SJCRH30 (cell line): Measurements from ENCODE around the gene MCC. TPM values are rescaled to one million over a fixed set of nuclear protein-coding genes. Genes with fewer than 3 reads are reported as not detected.
A peak's percentile ranks its signal among the peaks of the same experiment; 100 is the strongest.

Source experiments
- DNase-seq, 2 experiments: peaks; one replicate each; pipeline ENCODE4 v3.0.0-alpha.2; 2015 to 2020
- H3K27ac ChIP-seq: fragments of 250-450 bp; sonication (Bioruptor Pico); 2 replicates; pipeline ENCODE4 v1.5.1; 2020; ENCODE audit warnings: mild to moderate bottlenecking, moderate library complexity
- H3K27me3 ChIP-seq: fragments of 250-450 bp; sonication (Bioruptor Pico); 2 replicates; pipeline ENCODE4 v1.5.1; 2020; ENCODE audit warnings: mild to moderate bottlenecking, moderate library complexity
- H3K36me3 ChIP-seq: fragments of 250-450 bp; sonication (Bioruptor Pico); 2 replicates; pipeline ENCODE4 v1.5.1; 2020; ENCODE audit warnings: mild to moderate bottlenecking, moderate library complexity
- H3K4me1 ChIP-seq: fragments of 250-450 bp; sonication (Bioruptor Pico); 2 replicates; pipeline ENCODE4 v1.5.1; 2020; ENCODE audit warnings: mild to moderate bottlenecking, moderate library complexity
- H3K4me3 ChIP-seq: fragments of 250-450 bp; sonication (Bioruptor Pico); 2 replicates; pipeline ENCODE4 v1.5.1; 2020; ENCODE audit warnings: mild to moderate bottlenecking, moderate library complexity
- H3K9me3 ChIP-seq: fragments of 250-450 bp; sonication (Bioruptor Pico); replicated peaks from 2 replicates; pipeline ENCODE4 v1.5.1; 2020; ENCODE audit warnings: mild to moderate bottlenecking, moderate library complexity
- total RNA-seq: library from RNA; depleted of rRNA; stranded (reverse); fragments of >200 nt; shearing (Covaris generic); gene quantifications from 2 replicates; pipeline ENCODE4 v1.2.3, GENCODE V29; 2014

The MCC gene
- total RNA-seq, 1 experiment from 2014 or later = 26.6 TPM

- Histone ChIP-seq H3K27me3 (no peaks in the 10 kb centered on the region), H3K27ac (no peak overlapping the region), H3K36me3 (0 out of 2 replicates have a peak, but pooled peaks cover 2% of the 10 kb centered on the region), H3K4me3 (no peak overlapping the region), H3K4me1 (peaks cover 55% of the 10 kb centered on the region), H3K9me3 (peaks cover 4% of the 10 kb centered on the region; the same call in 1 of the 2 replicates)
- DNase-seq = peak in 1 of 2 experiments; percentile 28
Observed at GRCh38 chr5:113197456-113198200, 290.6 kb downstream of the MCC start.

DNA sequence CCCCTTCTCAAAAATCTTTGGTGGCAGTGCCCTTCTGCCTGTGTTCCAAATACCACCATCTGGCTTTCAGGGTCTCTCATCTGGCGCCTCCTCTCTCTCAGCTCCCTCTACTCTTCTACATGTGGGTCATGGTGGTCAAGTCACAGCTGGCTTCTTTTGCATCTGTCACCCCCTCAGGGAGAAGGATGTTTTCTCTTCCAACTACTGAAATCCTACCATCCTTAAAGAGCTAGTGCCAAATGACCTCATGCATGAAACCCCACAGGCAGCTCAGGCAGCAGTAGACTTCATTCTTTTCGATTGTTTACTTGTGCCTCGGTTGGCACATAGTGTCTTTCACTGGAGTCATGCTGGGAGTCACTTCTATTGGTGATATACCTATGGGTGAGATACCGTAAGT is 292.5 kb downstream of the MCC start:
- H3K4me1 ChIP-seq = peaks cover 49% of the 10 kb centered on the region

GRCh38 chr5:113195251-113195650 is 293.0 kb downstream of the MCC start:
- 0 out of 2 replicates have a peak, but pooled peaks cover 2% of the 10 kb centered on the region for H3K36me3 ChIP-seq
- DNase-seq = no peak
- no peaks in the 10 kb centered on the region for H3K27me3 ChIP-seq
- no peak overlapping the region for H3K4me3 ChIP-seq
- H3K27ac ChIP-seq = peak overlapping the region; percentile 46
- peaks cover 44% of the 10 kb centered on the region for H3K4me1 ChIP-seq
- peaks cover 4% of the 10 kb centered on the region; the same call in 1 of the 2 replicates for H3K9me3 ChIP-seq

More for the DNA sequence above, 292.5 kb downstream of the MCC start:
- Histone ChIP-seq H3K9me3 (peaks cover 4% of the 10 kb centered on the region; the same call in 1 of the 2 replicates), H3K36me3 (0 out of 2 replicates have a peak, but pooled peaks cover 2% of the 10 kb centered on the region), H3K4me3 (no peak overlapping the region), H3K27ac (peak overlapping the region; percentile 46), H3K27me3 (no peaks in the 10 kb centered on the region)
- peak; percentile 69 to 89 for DNase-seq

DNA sequence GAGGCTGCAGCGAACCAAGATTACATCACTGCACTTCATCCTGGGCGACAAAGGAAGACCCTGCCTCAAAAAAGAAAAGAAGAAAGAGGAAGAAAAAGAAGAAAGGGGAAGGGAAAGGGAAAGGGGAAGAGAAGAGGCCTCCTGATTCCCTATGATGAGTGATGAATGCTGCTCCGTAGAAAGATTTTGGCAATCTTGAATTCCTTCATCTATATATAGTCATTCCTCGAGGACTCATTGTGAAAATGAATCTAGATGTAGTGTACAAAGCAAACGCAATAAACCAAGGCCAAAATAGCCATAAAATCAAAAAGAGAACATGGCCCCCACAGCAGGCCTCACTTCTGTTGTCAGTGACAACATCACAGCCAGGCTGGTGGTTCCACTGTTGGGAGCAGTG is 293.7 kb downstream of the MCC start:
- no peak for DNase-seq
- H3K27ac ChIP-seq = no peak overlapping the region
- peaks cover 38% of the 10 kb centered on the region for H3K4me1 ChIP-seq
- no peak overlapping the region for H3K4me3 ChIP-seq
- H3K27me3 ChIP-seq = no peaks in the 10 kb centered on the region
- 0 out of 2 replicates have a peak, but pooled peaks cover 2% of the 10 kb centered on the region for H3K36me3 ChIP-seq
- H3K9me3 ChIP-seq = peaks cover 4% of the 10 kb centered on the region; the same call in 1 of the 2 replicates

DNA sequence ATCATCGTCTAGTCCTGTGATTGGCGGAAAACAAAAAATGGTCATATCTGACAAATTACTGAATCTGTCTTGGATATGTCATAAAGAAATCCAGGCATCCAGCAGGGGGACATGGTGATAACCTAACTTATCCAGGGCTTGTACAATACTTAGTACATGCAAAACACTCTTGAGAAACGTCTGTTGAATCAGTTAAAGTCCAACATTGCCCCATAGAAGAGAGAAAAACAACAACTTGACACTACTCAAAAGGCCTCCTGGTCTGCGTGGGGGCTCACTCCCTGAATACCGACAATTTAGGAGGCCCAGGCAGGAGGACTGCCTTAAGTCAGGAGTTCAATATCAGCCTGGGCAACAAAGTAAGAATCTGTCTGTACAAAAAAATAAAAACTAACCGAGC is 294.1 kb downstream of the MCC start:
- no peak overlapping the region for H3K4me3 ChIP-seq
- peaks cover 33% of the 10 kb centered on the region for H3K4me1 ChIP-seq
- 0 out of 2 replicates have a peak, but pooled peaks cover 2% of the 10 kb centered on the region for H3K36me3 ChIP-seq
- H3K27me3 ChIP-seq = no peaks in the 10 kb centered on the region
- H3K9me3 ChIP-seq = peaks cover 4% of the 10 kb centered on the region; the same call in 1 of the 2 replicates
- no peak for DNase-seq
- H3K27ac ChIP-seq = no peak overlapping the region

DNA sequence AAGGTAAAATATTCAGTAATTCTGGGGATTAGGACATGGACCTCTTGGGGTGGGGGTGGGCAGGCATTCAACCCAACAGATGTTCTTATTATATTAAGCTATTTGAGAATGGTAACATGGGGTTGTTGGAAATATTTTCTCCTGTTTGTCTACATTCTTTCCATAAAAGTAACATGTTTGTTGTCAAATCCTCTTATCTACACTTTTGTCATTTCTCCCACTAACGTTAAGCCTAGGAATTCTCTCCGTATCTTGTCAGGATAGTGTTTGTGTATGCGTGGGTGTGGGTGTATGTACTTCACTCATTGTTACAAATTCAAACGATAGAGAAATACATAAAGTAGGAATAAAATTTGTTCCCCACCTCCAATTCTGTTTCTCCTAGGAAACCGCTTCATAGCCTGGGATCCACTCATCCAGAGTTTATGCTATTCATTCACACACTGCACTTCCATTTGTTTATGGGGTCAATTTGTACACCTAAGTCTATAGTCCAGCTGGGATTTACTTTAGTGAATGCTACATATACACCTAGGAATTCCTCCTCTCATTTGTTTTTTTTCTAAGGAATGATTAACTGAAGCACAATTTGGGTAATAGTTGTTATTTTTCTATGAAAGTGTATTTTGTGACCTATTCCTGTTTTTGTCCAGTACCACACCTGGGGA is 294.8 kb downstream of the MCC start:
- no peak for DNase-seq
- Histone ChIP-seq H3K4me3 (no peak overlapping the region), H3K9me3 (peaks cover 4% of the 10 kb centered on the region; the same call in 1 of the 2 replicates), H3K36me3 (0 out of 2 replicates have a peak, but pooled peaks cover 2% of the 10 kb centered on the region), H3K4me1 (peaks cover 26% of the 10 kb centered on the region), H3K27me3 (no peaks in the 10 kb centered on the region), H3K27ac (no peak overlapping the region)

GRCh38 chr5:113192541-113192940 is 295.7 kb downstream of the MCC start:
- Histone ChIP-seq H3K36me3 (0 out of 2 replicates have a peak, but pooled peaks cover 2% of the 10 kb centered on the region), H3K27me3 (no peaks in the 10 kb centered on the region), H3K4me1 (peaks cover 19% of the 10 kb centered on the region), H3K4me3 (no peak overlapping the region), H3K9me3 (peaks cover 4% of the 10 kb centered on the region; the same call in 1 of the 2 replicates), H3K27ac (no peak overlapping the region)
- no peak for DNase-seq

- H3K4me1 ChIP-seq = peaks cover 7% of the 10 kb centered on the region
- no peaks in the 10 kb centered on the region for H3K27me3 ChIP-seq
- 0 out of 2 replicates have a peak, but pooled peaks cover 2% of the 10 kb centered on the region for H3K36me3 ChIP-seq
- no peak for DNase-seq
- H3K4me3 ChIP-seq = no peak overlapping the region
- peaks cover 4% of the 10 kb centered on the region; the same call in 1 of the 2 replicates for H3K9me3 ChIP-seq
- no peak overlapping the region for H3K27ac ChIP-seq
Observed at GRCh38 chr5:113190347-113190746, 297.9 kb downstream of the MCC start.

GRCh38 chr5:113189291-113189690 is 299.0 kb downstream of the MCC start:
- DNase-seq = no peak

DNA sequence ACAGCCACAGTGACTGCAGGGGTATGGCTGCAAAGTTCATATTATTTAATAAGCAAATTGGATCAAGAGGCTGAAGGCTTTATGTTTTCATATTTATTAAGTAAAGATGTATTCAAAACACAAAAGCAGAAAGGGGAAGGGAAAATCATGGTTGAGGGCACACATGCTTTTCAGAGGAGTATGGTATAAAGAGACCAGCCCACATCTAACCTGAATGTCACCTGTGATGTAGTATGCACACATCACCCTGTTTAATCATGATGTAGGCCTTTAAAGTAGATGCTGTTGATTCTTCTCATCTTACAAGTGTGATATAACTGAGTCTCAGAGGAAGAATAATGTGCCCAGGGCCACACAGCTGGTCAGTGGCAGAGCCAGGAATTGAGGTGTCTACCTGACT is 299.8 kb downstream of the MCC start:
- Histone ChIP-seq H3K36me3 (no peaks in the 10 kb centered on the region), H3K4me1 (no peaks in the 10 kb centered on the region; the same call in 1 of the 2 replicates), H3K27ac (no peak overlapping the region), H3K9me3 (no peaks in the 10 kb centered on the region; the same call in 1 of the 2 replicates), H3K4me3 (no peak overlapping the region), H3K27me3 (no peaks in the 10 kb centered on the region)
- no peak for DNase-seq

More at GRCh38 chr5:113189291-113189690, 299.0 kb downstream of the MCC start:
- Histone ChIP-seq H3K4me3 (no peak overlapping the region), H3K4me1 (no peaks in the 10 kb centered on the region; the same call in 1 of the 2 replicates), H3K9me3 (peaks cover 4% of the 10 kb centered on the region; the same call in 1 of the 2 replicates), H3K36me3 (no peaks in the 10 kb centered on the region), H3K27ac (no peak overlapping the region), H3K27me3 (no peaks in the 10 kb centered on the region)

DNA sequence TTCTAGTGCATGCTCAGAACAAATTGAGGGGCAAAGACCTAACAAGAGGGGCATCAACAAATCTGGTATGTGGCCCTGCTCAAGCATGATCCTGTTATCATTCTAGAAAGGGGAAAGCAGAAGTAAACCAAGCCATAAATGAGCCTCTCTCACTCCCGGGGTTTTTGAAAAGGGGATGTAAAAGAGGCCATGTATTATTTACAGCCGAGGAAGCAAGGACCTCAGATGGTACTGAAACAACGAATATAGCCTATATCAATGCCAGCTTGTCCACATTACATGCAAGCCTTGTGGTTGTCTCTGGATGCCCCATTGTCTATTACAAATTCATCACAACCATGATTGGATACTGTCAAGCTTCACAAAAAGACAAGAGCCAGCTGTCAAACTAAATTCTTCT is 300.3 kb downstream of the MCC start:
- Histone ChIP-seq H3K27ac (no peak overlapping the region), H3K9me3 (no peaks in the 10 kb centered on the region), H3K4me1 (no peaks in the 10 kb centered on the region; the same call in 1 of the 2 replicates), H3K36me3 (no peaks in the 10 kb centered on the region), H3K4me3 (no peak overlapping the region), H3K27me3 (no peaks in the 10 kb centered on the region)
- DNase-seq = no peak

GRCh38 chr5:113186061-113186460 is 302.2 kb downstream of the MCC start:
- Histone ChIP-seq H3K4me3 (no peak overlapping the region), H3K9me3 (no peaks in the 10 kb centered on the region), H3K27ac (no peak overlapping the region), H3K4me1 (no peaks in the 10 kb centered on the region; the same call in 1 of the 2 replicates), H3K36me3 (no peaks in the 10 kb centered on the region), H3K27me3 (no peaks in the 10 kb centered on the region)
- no peak for DNase-seq

DNA sequence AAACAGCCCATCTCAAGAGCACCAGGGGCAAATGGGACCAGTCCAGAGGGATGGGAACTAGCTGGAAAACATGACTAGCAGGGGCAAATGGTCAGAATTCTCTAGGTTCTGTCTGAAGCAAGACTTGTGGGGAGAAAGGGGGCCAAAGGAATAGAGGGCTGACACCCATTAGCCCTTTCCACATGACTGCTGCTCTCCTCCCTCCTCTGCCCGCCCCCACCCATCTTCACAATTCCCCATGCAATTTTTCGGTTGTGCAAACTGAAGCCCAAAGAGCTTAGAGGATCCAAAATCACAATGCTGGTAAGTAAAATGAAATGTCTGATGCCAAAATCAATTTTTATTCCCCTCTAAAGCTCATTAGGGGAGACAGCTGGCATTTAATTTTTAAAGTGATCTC is 304.6 kb downstream of the MCC start:
- Histone ChIP-seq H3K4me1 (no peaks in the 10 kb centered on the region), H3K27ac (no peak overlapping the region), H3K36me3 (no peaks in the 10 kb centered on the region), H3K4me3 (no peak overlapping the region), H3K27me3 (no peaks in the 10 kb centered on the region), H3K9me3 (no peaks in the 10 kb centered on the region)
- DNase-seq = no peak

DNA sequence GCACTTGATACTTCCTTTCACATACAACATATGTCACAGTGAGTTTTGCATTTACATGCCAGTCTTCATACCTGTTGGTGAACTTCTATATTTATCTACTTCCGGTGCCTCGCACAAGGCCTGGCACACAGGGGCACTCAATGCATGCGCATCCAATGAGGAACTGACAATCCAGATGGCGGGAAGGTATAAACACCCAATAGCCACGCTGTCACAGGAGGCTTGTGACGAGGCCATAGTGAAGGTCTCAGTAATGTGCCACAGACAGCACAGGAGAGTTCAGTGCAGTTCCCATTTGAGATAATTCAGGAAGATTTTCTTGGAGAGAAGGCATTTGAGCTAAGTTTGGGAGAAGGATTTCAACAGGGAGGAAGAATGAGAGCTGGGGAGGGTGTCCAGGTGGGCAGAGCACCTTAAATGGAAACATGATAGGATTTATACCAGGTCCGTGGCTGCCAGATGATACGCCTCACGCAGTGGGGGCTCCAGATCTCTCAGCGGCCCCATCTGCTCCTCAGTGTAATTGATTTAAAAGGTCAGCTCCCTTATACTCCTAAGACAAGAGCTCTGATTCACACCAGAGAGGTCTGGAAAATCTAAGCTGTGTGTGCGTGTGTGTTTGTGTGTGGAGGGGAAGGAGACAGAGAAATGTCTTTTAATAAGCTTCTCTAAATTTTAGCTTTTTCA is 305.5 kb downstream of the MCC start:
- Histone ChIP-seq H3K36me3 (no peaks in the 10 kb centered on the region), H3K27me3 (no peaks in the 10 kb centered on the region), H3K27ac (no peak overlapping the region), H3K9me3 (no peaks in the 10 kb centered on the region), H3K4me3 (no peak overlapping the region), H3K4me1 (no peaks in the 10 kb centered on the region)
- no peak for DNase-seq
